ENCODE results near the gene ZMIZ1. TPM values are rescaled to one million over a fixed set of nuclear protein-coding genes. Genes with fewer than 3 reads are reported as not detected.

Gene ZMIZ1
- polyA plus RNA-seq, 3 donors = 3.3 to 64.6 (median 8.9) TPM

- H4K20me1 ChIP-seq (ENCODE audit: insufficient read depth, low read length) = peaks cover 96% of the 10 kb centered on the region
- H3K4me3 Mint-ChIP-seq = no peak overlapping the region
- peaks cover 68 to 86% of the 10 kb centered on the region in 2 donors for H3K36me3 Mint-ChIP-seq
- peaks cover 96% of the 10 kb centered on the region for H3K79me2 ChIP-seq (ENCODE audit: insufficient read depth, low read length)
- H3K27me3 ChIP-seq (ENCODE audit: control insufficient read depth in 2 of 2, insufficient read depth in 2 of 2, low read length in 2 of 2) = no peaks in the 10 kb centered on the region
- WGBS (ENCODE audit: insufficient coverage) = 97% methylated on average over 9 of the region's 10 CpGs
- H3K27ac Mint-ChIP-seq = peak overlapping the region in 1 of 7 donors; percentile 36
- H3K27me3 Mint-ChIP-seq (ENCODE audit: low read depth in 3 of 3) = no peaks in the 10 kb centered on the region
- no peak for DNase-seq
- H3K36me3 ChIP-seq (replicated peaks in 1 of 2; ENCODE audit: control insufficient read depth in 1 of 2, insufficient read depth in 2 of 2, low read length in 2 of 2) = peaks cover 12 to 54% of the 10 kb centered on the region in 2 donors
- H2AFZ ChIP-seq (ENCODE audit: insufficient read depth, low read depth, low read length, poor library complexity, severe bottlenecking) = no peak overlapping the region
- H3K4me1 ChIP-seq (ENCODE audit: control insufficient read depth in 1 of 2, insufficient read depth in 2 of 2, low read length in 2 of 2) = peaks cover 24 to 28% of the 10 kb centered on the region in 2 donors
- no peak overlapping the region for H3K4me2 ChIP-seq (replicated peaks; ENCODE audit: extremely low read depth, low read length, poor library complexity, severe bottlenecking)
- no peaks in the 10 kb centered on the region for H3K9me3 ChIP-seq (replicated peaks in 1 of 2; ENCODE audit: control insufficient read depth in 1 of 2, insufficient read depth in 1 of 2, low read length in 2 of 2)
- H3K4me3 ChIP-seq (replicated peaks in 1 of 3; ENCODE audit: low read depth in 2 of 3, low read length in 3 of 3) = no peak overlapping the region
- no peak overlapping the region for H3K9ac ChIP-seq (ENCODE audit: insufficient read depth, low read length, poor library complexity, severe bottlenecking)
- no peak overlapping the region for H3K27ac ChIP-seq (ENCODE audit: low read depth in 1 of 2, low read length in 2 of 2)
- TF ChIP-seq CTCF (IDR thresholded peaks at IDR 0.05) = no peak
- intact Hi-C loops (cut with micrococcal nuclease) = no loop called here
- no peaks in the 10 kb centered on the region for H3K9me3 Mint-ChIP-seq
- peaks cover 44% of the 10 kb centered on the region for H3K4me1 Mint-ChIP-seq
Observed at GRCh38 chr10:79255007-79255507, 186.3 kb downstream of the ZMIZ1 start.

- peaks cover 70 to 89% of the 10 kb centered on the region in 2 donors for H3K36me3 Mint-ChIP-seq
- H3K79me2 ChIP-seq (ENCODE audit: insufficient read depth, low read length) = peaks cover 96% of the 10 kb centered on the region
- intact Hi-C loops (cut with micrococcal nuclease) = no loop called here
- DNase-seq = no peak
- peaks cover 12 to 15% of the 10 kb centered on the region in 2 donors for H3K4me1 ChIP-seq (ENCODE audit: control insufficient read depth in 1 of 2, insufficient read depth in 2 of 2, low read length in 2 of 2)
- H3K9me3 ChIP-seq (replicated peaks in 1 of 2; ENCODE audit: control insufficient read depth in 1 of 2, insufficient read depth in 1 of 2, low read length in 2 of 2) = no peaks in the 10 kb centered on the region
- no peak overlapping the region for H2AFZ ChIP-seq (ENCODE audit: insufficient read depth, low read depth, low read length, poor library complexity, severe bottlenecking)
- H3K9ac ChIP-seq (ENCODE audit: insufficient read depth, low read length, poor library complexity, severe bottlenecking) = no peak overlapping the region
- no peak overlapping the region for H3K4me2 ChIP-seq (replicated peaks; ENCODE audit: extremely low read depth, low read length, poor library complexity, severe bottlenecking)
- peaks cover 0 to 1% (median 0%) of the 10 kb centered on the region in 3 donors for H3K27me3 Mint-ChIP-seq (ENCODE audit: low read depth in 3 of 3)
- H3K36me3 ChIP-seq (replicated peaks in 1 of 2; ENCODE audit: control insufficient read depth in 1 of 2, insufficient read depth in 2 of 2, low read length in 2 of 2) = peaks cover 19 to 61% of the 10 kb centered on the region in 2 donors
- 95% methylated on average over 2 of the region's 3 CpGs for WGBS (ENCODE audit: insufficient coverage)
- H3K27ac ChIP-seq (ENCODE audit: low read depth in 1 of 2, low read length in 2 of 2) = no peak overlapping the region
- peaks cover 99% of the 10 kb centered on the region for H4K20me1 ChIP-seq (ENCODE audit: insufficient read depth, low read length)
- H3K27me3 ChIP-seq (ENCODE audit: control insufficient read depth in 2 of 2, insufficient read depth in 2 of 2, low read length in 2 of 2) = no peaks in the 10 kb centered on the region
- peak overlapping the region in 1 of 7 donors; percentile 30 for H3K27ac Mint-ChIP-seq
- H3K4me3 Mint-ChIP-seq = no peak overlapping the region
- H3K9me3 Mint-ChIP-seq = no peaks in the 10 kb centered on the region
- TF ChIP-seq CTCF (IDR thresholded peaks at IDR 0.05) = no peak
- H3K4me3 ChIP-seq (replicated peaks in 1 of 3; ENCODE audit: low read depth in 2 of 3, low read length in 3 of 3) = no peak overlapping the region
- peaks cover 34% of the 10 kb centered on the region for H3K4me1 Mint-ChIP-seq
Observed at GRCh38 chr10:79256264-79256806, 187.6 kb downstream of the ZMIZ1 start.
